ENCODE data around the gene SRRM1. TPM values are rescaled to one million over a fixed set of nuclear protein-coding genes. Genes with fewer than 3 reads are reported as not detected.

Gene SRRM1
- total and polyA plus RNA-seq, 9 of the 15 experiments (the other 6 are each of a cell fraction or from before 2014, with no cell fraction given): 54.5 to 268 (median 115) TPM

DNA sequence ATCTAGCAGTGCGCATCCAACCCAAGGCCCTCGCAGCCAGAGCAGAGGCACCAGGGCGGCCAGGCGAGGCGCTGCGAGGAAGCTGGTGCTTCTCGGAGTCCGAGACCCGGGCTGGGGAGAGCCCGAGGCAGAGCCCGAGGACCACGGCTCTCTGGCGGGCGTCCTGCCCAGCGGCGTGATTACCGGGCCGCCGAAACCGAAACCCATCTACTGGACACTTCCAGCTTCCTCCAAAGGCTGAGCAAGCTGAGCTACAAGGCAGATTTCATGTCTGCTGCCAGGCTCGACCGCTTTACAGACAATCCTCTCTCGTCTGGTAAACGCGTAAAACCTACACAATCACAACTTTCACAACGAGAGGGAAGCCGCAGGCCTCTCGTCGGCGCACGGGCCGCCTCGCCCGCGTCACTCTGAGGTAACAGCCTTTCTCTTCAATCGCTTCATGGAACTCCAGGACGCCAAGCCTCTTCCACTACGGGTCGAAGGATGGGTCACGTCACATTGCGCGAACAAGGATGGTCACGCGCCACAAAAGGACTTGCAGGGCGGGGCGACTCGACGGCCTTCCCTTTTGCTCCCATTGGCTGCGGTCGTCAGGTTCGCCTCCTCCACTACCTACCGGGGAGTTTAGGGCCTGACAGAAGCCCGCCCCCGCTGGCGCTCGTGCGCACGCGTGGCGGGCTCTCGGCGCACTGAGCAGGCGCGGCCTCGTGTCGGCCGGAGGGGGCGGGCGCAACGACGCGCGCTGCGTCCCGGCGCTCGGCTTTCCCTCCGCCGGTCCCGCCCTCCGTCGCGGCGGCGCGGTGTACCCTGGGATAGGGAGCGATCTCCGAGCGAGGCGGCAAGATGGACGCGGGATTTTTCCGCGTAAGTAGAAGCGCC is at the start of gene SRRM1 (continued):
- TF ChIP-seq ZNF274 (IDR thresholded peaks at IDR 0.05; ENCODE audit: borderline replicate concordance, low read depth, low read length): no peak
- TF ChIP-seq ZNF253 (CRISPR knock-in tag; conservative IDR thresholded peaks at IDR 0.05): no peak
- peak; percentile 77 for TF ChIP-seq HDAC2 (IDR thresholded peaks at IDR 0.05)
- TF ChIP-seq, protein P1, sequence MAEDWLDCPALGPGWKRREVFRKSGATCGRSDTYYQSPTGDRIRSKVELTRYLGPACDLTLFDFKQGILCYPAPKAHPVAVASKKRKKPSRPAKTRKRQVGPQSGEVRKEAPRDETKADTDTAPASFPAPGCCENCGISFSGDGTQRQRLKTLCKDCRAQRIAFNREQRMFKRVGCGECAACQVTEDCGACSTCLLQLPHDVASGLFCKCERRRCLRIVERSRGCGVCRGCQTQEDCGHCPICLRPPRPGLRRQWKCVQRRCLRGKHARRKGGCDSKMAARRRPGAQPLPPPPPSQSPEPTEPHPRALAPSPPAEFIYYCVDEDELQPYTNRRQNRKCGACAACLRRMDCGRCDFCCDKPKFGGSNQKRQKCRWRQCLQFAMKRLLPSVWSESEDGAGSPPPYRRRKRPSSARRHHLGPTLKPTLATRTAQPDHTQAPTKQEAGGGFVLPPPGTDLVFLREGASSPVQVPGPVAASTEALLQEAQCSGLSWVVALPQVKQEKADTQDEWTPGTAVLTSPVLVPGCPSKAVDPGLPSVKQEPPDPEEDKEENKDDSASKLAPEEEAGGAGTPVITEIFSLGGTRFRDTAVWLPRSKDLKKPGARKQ (CRISPR knock-in tag; IDR thresholded peaks at IDR 0.05): no peak
- TF ChIP-seq TAF9B (IDR thresholded peaks at IDR 0.05; ENCODE audit: partially characterized antibody): peak; percentile 75
- TF ChIP-seq HDGF (IDR thresholded peaks at IDR 0.05): no peak
- TF ChIP-seq HDAC8 (tag; IDR thresholded peaks at IDR 0.05): peak; percentile 63; the same call in 1 of the 2 replicates
- TF ChIP-seq, protein P2, sequence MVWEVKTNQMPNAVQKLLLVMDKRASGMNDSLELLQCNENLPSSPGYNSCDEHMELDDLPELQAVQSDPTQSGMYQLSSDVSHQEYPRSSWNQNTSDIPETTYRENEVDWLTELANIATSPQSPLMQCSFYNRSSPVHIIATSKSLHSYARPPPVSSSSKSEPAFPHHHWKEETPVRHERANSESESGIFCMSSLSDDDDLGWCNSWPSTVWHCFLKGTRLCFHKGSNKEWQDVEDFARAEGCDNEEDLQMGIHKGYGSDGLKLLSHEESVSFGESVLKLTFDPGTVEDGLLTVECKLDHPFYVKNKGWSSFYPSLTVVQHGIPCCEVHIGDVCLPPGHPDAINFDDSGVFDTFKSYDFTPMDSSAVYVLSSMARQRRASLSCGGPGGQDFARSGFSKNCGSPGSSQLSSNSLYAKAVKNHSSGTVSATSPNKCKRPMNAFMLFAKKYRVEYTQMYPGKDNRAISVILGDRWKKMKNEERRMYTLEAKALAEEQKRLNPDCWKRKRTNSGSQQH (CRISPR knock-in tag; IDR thresholded peaks at IDR 0.05): no peak
- no peak for TF ChIP-seq ZNF354B (CRISPR knock-in tag; IDR thresholded peaks at IDR 0.05)
- peak; percentile 66; the same call in 1 of the 2 replicates for TF ChIP-seq SMARCA5 (IDR thresholded peaks at IDR 0.05)
- TF ChIP-seq KAT8 (IDR thresholded peaks at IDR 0.05; ENCODE audit: low read depth): no peak
- peak; percentile 51; the same call in 1 of the 2 replicates for TF ChIP-seq HSF4 (CRISPR knock-in tag; IDR thresholded peaks at IDR 0.05; ENCODE audit: borderline replicate concordance)
- peak; percentile 81 for TF ChIP-seq EP400 (IDR thresholded peaks at IDR 0.05)
- TF ChIP-seq MTA3 (IDR thresholded peaks at IDR 0.05; ENCODE audit: borderline replicate concordance): peak; percentile 100
- no peak for TF ChIP-seq CEBPG (CRISPR knock-in tag; IDR thresholded peaks at IDR 0.05)
- 0 out of 4 replicates have a peak, but pooled peaks of 1 of the 2 experiments have one; percentile 22 for TF ChIP-seq CEBPG (tag; conservative IDR thresholded peaks at IDR 0.05 in 1 of 2, IDR thresholded peaks at IDR 0.05 in 1 of 2)
- no peak for TF ChIP-seq ZNF583 (CRISPR knock-in tag; IDR thresholded peaks at IDR 0.05)
- TF ChIP-seq, protein P3, sequence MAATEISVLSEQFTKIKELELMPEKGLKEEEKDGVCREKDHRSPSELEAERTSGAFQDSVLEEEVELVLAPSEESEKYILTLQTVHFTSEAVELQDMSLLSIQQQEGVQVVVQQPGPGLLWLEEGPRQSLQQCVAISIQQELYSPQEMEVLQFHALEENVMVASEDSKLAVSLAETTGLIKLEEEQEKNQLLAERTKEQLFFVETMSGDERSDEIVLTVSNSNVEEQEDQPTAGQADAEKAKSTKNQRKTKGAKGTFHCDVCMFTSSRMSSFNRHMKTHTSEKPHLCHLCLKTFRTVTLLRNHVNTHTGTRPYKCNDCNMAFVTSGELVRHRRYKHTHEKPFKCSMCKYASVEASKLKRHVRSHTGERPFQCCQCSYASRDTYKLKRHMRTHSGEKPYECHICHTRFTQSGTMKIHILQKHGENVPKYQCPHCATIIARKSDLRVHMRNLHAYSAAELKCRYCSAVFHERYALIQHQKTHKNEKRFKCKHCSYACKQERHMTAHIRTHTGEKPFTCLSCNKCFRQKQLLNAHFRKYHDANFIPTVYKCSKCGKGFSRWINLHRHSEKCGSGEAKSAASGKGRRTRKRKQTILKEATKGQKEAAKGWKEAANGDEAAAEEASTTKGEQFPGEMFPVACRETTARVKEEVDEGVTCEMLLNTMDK (IDR thresholded peaks at IDR 0.05; ENCODE audit: borderline replicate concordance, insufficient read depth, low read depth, low read length, poor library complexity, severe bottlenecking): peak; percentile 29
- TF ChIP-seq, protein P4, sequence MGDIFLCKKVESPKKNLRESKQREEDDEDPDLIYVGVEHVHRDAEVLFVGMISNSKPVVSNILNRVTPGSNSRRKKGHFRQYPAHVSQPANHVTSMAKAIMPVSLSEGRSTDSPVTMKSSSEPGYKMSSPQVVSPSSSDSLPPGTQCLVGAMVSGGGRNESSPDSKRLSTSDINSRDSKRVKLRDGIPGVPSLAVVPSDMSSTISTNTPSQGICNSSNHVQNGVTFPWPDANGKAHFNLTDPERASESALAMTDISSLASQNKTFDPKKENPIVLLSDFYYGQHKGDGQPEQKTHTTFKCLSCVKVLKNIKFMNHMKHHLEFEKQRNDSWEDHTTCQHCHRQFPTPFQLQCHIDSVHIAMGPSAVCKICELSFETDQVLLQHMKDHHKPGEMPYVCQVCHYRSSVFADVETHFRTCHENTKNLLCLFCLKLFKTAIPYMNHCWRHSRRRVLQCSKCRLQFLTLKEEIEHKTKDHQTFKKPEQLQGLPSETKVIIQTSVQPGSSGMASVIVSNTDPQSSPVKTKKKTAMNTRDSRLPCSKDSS (IDR thresholded peaks at IDR 0.05; ENCODE audit: low read depth, partially characterized antibody): no peak
